Fibroblast of villous mesenchyme (primary cell): Measurements from ENCODE around the gene SFTPB. TPM values are rescaled to one million over a fixed set of nuclear protein-coding genes. Genes with fewer than 3 reads are reported as not detected.

Experiments
- DNase-seq: peaks from one replicate; pipeline ENCODE4 v3.0.0-alpha.2; 2010; ENCODE audit warnings: low read depth
- H3K4me3 ChIP-seq: 2 replicates; pipeline ENCODE4 v1.5.1; 2011; ENCODE audit warnings: low read depth, mild to moderate bottlenecking, low read length
- CTCF ChIP-seq: IDR thresholded peaks from 2 replicates; pipeline ENCODE4 v1.5.1; 2012; ENCODE audit warnings: low read depth, mild to moderate bottlenecking, low read length; ENCODE audit not compliant: insufficient read depth
- total RNA-seq: library from RNA; depleted of rRNA; stranded (reverse); fragments of >200 nt; gene quantifications from 2 replicates; pipeline ENCODE4 v1.2.3, GENCODE V29; 2012

The SFTPB gene
- total RNA-seq, 1 donor: not detected

DNA sequence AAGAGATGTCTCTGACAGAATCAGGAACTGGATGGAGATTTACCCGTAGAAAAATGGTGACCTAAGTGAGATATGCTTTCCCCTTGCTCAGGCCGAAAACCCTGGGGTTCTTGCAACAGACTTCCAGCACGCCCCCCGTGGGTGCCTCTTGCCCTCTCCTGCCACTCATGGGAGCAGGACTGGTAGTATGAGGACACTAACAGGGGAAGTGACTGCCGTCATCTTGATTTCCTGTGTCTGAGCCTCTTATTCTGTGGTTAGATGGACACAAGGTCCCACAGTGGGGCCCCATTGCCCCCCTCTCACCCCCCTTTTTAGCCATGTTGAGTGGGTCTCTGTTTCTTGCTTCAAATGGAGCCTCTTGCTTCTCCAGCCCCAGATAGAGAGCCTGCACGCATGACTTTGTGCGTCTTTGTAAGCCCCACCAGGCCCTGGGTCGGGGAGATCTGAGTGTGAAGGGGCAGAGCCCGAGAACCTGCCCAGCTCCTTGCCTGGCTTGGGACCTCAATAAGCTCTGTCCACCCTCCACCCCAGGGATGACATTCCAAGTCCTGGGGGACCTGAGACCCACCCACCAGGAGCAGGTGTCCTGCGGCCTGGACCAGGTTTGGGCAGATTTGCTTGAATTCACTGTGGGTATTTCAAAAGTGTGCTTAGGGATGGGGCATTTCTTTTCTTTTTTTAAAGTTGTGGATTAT, 38.7 kb upstream of the SFTPB start:
- no peak overlapping the region for H3K4me3 ChIP-seq
- no peak for TF ChIP-seq CTCF
- DNase-seq: no peak

GRCh38 chr2:85706063-85706462, 38.1 kb upstream of the SFTPB start:
- H3K4me3 ChIP-seq: no peak overlapping the region
- no peak for TF ChIP-seq CTCF
- no peak for DNase-seq

GRCh38 chr2:85705680-85706039, 37.7 kb upstream of the SFTPB start:
- peak; percentile 99 for DNase-seq
- H3K4me3 ChIP-seq: no peak overlapping the region
- no peak for TF ChIP-seq CTCF

DNA sequence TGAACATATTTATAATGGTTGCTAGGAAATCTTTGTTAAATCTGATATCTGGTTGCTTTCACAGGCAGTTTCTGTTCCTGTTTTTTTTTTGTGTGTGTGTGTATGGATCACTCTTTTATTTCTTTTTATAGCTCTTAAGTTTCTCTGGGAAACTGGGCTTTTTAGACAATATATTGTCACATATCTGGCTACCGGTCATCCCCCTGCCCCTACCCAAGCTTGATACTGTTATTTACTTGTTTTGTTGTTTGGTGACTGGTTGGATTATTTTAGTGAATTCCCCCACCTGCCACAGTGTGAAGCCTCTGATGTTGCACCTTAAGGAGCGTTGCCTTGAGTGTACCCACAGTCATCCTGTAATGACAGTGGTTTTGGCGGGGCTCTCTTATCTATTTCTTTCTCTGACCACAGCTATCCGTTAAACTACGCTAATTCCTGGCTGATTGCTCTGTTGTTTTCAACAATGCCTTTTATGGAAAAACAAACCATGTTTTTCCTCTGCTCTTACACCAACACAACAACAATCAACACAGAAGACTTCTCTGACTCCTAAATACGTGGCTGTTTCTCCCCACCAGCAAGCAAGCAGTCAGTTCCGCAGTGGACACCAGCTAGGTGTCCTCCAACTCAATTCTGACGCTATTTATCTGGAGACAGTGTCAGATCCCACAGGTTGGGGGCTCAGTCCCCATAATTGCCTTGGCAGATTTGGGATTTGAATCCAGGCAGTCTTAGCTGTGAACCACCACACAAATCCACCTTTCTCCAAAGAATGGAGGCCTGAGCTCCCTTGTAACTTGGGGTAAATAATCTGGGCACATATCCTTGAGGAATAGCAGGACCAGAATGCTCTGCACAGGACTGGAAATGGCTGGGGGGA, 37.0 kb upstream of the SFTPB start:
- TF ChIP-seq CTCF: no peak

GRCh38 chr2:85704038-85704437, 36.0 kb upstream of the SFTPB start:
- TF ChIP-seq CTCF: no peak
- H3K4me3 ChIP-seq: no peak overlapping the region
- no peak for DNase-seq

More for the DNA sequence above, 37.0 kb upstream of the SFTPB start:
- DNase-seq: peak; percentile 78
- H3K4me3 ChIP-seq: no peak overlapping the region

- H3K4me3 ChIP-seq: no peak overlapping the region
- no peak for DNase-seq
- no peak for TF ChIP-seq CTCF
These were observed 35.3 kb upstream of the SFTPB start for GRCh38 chr2:85703329-85703728.
